Raji (cell line): ENCODE data around the gene KHK.

Experiments used
- POLR2A ChIP-seq: IDR thresholded peaks from 2 replicates; pipeline ENCODE4 v1.6.1; 2011; ENCODE audit warnings: low read depth, low read length, control low read depth; ENCODE audit not compliant: insufficient read depth

KHK gene

GRCh38 chr2:27095745-27096651, 9.4 kb downstream of the KHK start:
- peak; percentile 56 for TF ChIP-seq POLR2A

- TF ChIP-seq POLR2A, result no peak
These were observed 10.3 kb downstream of the KHK start for GRCh38 chr2:27096748-27097297.

GRCh38 chr2:27097341-27097740, 10.8 kb downstream of the KHK start:
- TF ChIP-seq POLR2A, result no peak

GRCh38 chr2:27099334-27099955, 12.9 kb downstream of the KHK start:
- no peak for TF ChIP-seq POLR2A

- TF ChIP-seq POLR2A, result no peak
These were observed 13.5 kb downstream of the KHK start for GRCh38 chr2:27100036-27100435.

GRCh38 chr2:27102329-27102728, 15.8 kb downstream of the KHK start:
- no peak for TF ChIP-seq POLR2A

GRCh38 chr2:27105981-27106380, 19.4 kb downstream of the KHK start:
- no peak for TF ChIP-seq POLR2A

GRCh38 chr2:27108221-27108620, 21.6 kb downstream of the KHK start:
- no peak for TF ChIP-seq POLR2A

GRCh38 chr2:27109083-27109482, 22.5 kb downstream of the KHK start:
- TF ChIP-seq POLR2A, result no peak

GRCh38 chr2:27115519-27115918, 28.9 kb downstream of the KHK start:
- TF ChIP-seq POLR2A, result no peak

- TF ChIP-seq POLR2A, result no peak
These were observed 31.5 kb downstream of the KHK start for GRCh38 chr2:27117995-27118524.

GRCh38 chr2:27118525-27119329, 32.2 kb downstream of the KHK start, which contains the start of gene CGREF1:
Gene CGREF1 (minus strand): TSS chr2:27119128. CDS start chr2:27104366, 14,762 bp downstream.
- no peak for TF ChIP-seq POLR2A

- TF ChIP-seq POLR2A, result no peak
These were observed 35.3 kb downstream of the KHK start for GRCh38 chr2:27121906-27122305.

GRCh38 chr2:27122791-27123190, 36.2 kb downstream of the KHK start:
- no peak for TF ChIP-seq POLR2A
